OCI-LY7 (cell line): ENCODE results near the gene PLA2G2F. TPM values are rescaled to one million over a fixed set of nuclear protein-coding genes. Genes with fewer than 3 reads are reported as not detected.

ENCODE experiments used
- BruUV-seq: library from RNA; stranded (reverse); fragments of 400-500 nt; replicated peaks from 2 replicates; lab custom pipeline; 2021; lab: Mats Ljungman, UMichigan
- CTCF ChIA-PET: fragments of 300-600 bp; sonication (Branson Sonifier 250); formaldehyde crosslinking; loops from one replicate; lab custom pipeline; 2022; ENCODE audit warnings: antibody characterized with exemption; ENCODE audit not compliant: unreplicated experiment; lab: Charles Lee
- POLR2A ChIA-PET: fragments of 300-600 bp; sonication (Branson Sonifier 250); formaldehyde crosslinking; loops from one replicate; lab custom pipeline; 2022; ENCODE audit warnings: antibody characterized with exemption; lab: Charles Lee
- DNase-seq: peaks from one replicate; pipeline ENCODE4 v3.0.0-alpha.2; 2015; ENCODE audit warnings: low spot score
- H2AFZ ChIP-seq: fragments of 200-600 bp; sonication (generic), shearing (Covaris generic); 2 replicates; pipeline ENCODE4 v1.6.1; 2014; ENCODE audit warnings: mild to moderate bottlenecking, antibody characterized with exemption, low read length, moderate library complexity
- H3K27ac ChIP-seq: fragments of 200-600 bp; sonication (generic); 2 replicates; pipeline ENCODE4 v1.5.1; 2014; ENCODE audit warnings: mixed run types, low read depth, mild to moderate bottlenecking, moderate library complexity, low read length, inconsistent platforms; ENCODE audit not compliant: poor library complexity, severe bottlenecking
- H3K36me3 ChIP-seq: fragments of 200-600 bp; sonication (generic); 2 replicates; pipeline ENCODE4 v1.6.1; 2014; ENCODE audit warnings: mild to moderate bottlenecking, antibody characterized with exemption, low read length, moderate library complexity, mixed read lengths; ENCODE audit not compliant: insufficient read depth
- H3K4me1 ChIP-seq: fragments of 200-600 bp; sonication (generic); 2 replicates; pipeline ENCODE4 v1.5.1; 2014; ENCODE audit warnings: mild to moderate bottlenecking, low read length; ENCODE audit not compliant: insufficient read depth, poor library complexity, severe bottlenecking
- H3K4me2 ChIP-seq: fragments of 200-600 bp; sonication (generic); 2 replicates; pipeline ENCODE4 v1.6.1; 2014; ENCODE audit warnings: mild to moderate bottlenecking, low read length
- H3K4me3 ChIP-seq: fragments of 200-600 bp; sonication (generic); 2 replicates; pipeline ENCODE4 v1.5.1; 2014; ENCODE audit warnings: mild to moderate bottlenecking, low read depth, low read length; ENCODE audit not compliant: poor library complexity, severe bottlenecking
- H3K79me2 ChIP-seq: fragments of 200-600 bp; sonication (generic); 2 replicates; pipeline ENCODE4 v1.6.1; 2016; ENCODE audit warnings: low read depth, mild to moderate bottlenecking, low read length, moderate library complexity, mixed read lengths; ENCODE audit not compliant: insufficient read depth
- H3K9me2 ChIP-seq: fragments of 200-600 bp; sonication (generic); 2 replicates; pipeline ENCODE4 v1.6.1; 2016; ENCODE audit warnings: mild to moderate bottlenecking, low read length, mixed read lengths; ENCODE audit not compliant: insufficient read depth
- H3K9me3 ChIP-seq: fragments of 200-600 bp; sonication (generic); 2 replicates; pipeline ENCODE4 v1.6.1; 2014; ENCODE audit warnings: mild to moderate bottlenecking, mixed run types, low read length, mixed read lengths
- H4K20me1 ChIP-seq: fragments of 200-600 bp; sonication (generic); 2 replicates; pipeline ENCODE4 v1.6.1; 2014; ENCODE audit warnings: mild to moderate bottlenecking, antibody characterized with exemption, low read length, moderate library complexity, mixed read lengths; ENCODE audit not compliant: insufficient read depth
- EZH2phosphoT487 ChIP-seq: fragments of 200-600 bp; sonication (generic); IDR thresholded peaks from 2 replicates; pipeline ENCODE4 v1.6.1; 2018; ENCODE audit warnings: low read depth, borderline replicate concordance, mild to moderate bottlenecking, mixed run types, antibody characterized with exemption, low read length, moderate library complexity, mixed read lengths
- intact Hi-C: fragments of 100-400 bp; cut with micrococcal nuclease; formaldehyde crosslinking; loops from one replicate; pipeline ENCODE4 v1.10.0; 2022; ENCODE audit not compliant: unreplicated experiment
- total RNA-seq, 2 experiments: library from RNA; depleted of rRNA in 1 of 2; stranded (reverse); fragments of >200 nt in 1 of 2; shearing (Covaris generic) in 1 of 2; gene quantifications; 2 replicates each; pipeline ENCODE4 v1.2.3, GENCODE V29; 2014 to 2022
- TF ChIP-seq, protein P1 (sequence below): fragments of 200-600 bp; sonication (generic); conservative IDR thresholded peaks from 2 replicates; pipeline ENCODE4 v1.5.1; 2014; ENCODE audit warnings: mild to moderate bottlenecking, antibody characterized with exemption, low read length, moderate library complexity, mixed read lengths

Gene PLA2G2F
- total RNA-seq, 2 experiments from 2014 or later, result not detected

DNA sequence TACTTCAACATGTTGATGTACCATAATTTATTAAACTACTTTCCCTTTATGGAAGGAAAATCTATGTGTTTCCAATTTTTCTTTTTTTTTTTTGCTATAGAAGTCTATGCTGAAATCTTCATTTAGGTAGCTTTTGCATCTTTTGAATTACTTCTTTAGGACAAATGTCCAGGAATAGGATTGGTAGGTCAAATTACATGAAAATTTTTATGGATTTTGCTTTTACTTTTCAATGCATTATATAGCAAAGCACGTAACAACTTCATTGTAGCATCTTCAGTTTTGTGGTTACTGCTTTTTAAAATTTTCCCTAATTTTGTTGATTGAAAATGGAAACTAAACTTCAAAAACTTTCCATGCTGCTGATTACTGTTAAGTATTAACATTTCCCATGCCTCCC, 59.2 kb downstream of the PLA2G2F start:
- CTCF ChIA-PET, result no interaction called here
- no TSS peak for BruUV-seq

GRCh38 chr1:20198918-20199317, 59.8 kb downstream of the PLA2G2F start:
- no peaks in the 10 kb centered on the region for H3K79me2 ChIP-seq
- DNase-seq, result no peak
- POLR2A ChIA-PET, result interaction anchor here (0.6 kb wide), 1 partner anchor 40 kb away, joined by 3 read pairs; no protein-coding TSS in a partner anchor
- no peaks in the 10 kb centered on the region for H4K20me1 ChIP-seq
- peak overlapping the region; percentile 38; the same call in 1 of the 2 replicates for H2AFZ ChIP-seq
- TF ChIP-seq EZH2phosphoT487, result no peak
- TF ChIP-seq, protein P1, sequence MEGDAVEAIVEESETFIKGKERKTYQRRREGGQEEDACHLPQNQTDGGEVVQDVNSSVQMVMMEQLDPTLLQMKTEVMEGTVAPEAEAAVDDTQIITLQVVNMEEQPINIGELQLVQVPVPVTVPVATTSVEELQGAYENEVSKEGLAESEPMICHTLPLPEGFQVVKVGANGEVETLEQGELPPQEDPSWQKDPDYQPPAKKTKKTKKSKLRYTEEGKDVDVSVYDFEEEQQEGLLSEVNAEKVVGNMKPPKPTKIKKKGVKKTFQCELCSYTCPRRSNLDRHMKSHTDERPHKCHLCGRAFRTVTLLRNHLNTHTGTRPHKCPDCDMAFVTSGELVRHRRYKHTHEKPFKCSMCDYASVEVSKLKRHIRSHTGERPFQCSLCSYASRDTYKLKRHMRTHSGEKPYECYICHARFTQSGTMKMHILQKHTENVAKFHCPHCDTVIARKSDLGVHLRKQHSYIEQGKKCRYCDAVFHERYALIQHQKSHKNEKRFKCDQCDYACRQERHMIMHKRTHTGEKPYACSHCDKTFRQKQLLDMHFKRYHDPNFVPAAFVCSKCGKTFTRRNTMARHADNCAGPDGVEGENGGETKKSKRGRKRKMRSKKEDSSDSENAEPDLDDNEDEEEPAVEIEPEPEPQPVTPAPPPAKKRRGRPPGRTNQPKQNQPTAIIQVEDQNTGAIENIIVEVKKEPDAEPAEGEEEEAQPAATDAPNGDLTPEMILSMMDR, result no peak
- intact Hi-C loops, result no loop called here
- peak overlapping the region; percentile 83 for H3K27ac ChIP-seq
- H3K9me2 ChIP-seq, result no peaks in the 10 kb centered on the region
- peak overlapping the region; percentile 61; the same call in 1 of the 2 replicates for H3K4me2 ChIP-seq
- no peaks in the 10 kb centered on the region for H3K9me3 ChIP-seq
- no peaks in the 10 kb centered on the region for H3K36me3 ChIP-seq
- H3K4me3 ChIP-seq, result no peak overlapping the region
- CTCF ChIA-PET, result no interaction called here
- H3K4me1 ChIP-seq, result peaks cover 72% of the 10 kb centered on the region
- BruUV-seq, result no TSS peak

More for the DNA sequence above, 59.2 kb downstream of the PLA2G2F start:
- H3K79me2 ChIP-seq, result no peaks in the 10 kb centered on the region
- H2AFZ ChIP-seq, result no peak overlapping the region
- intact Hi-C loops, result no loop called here
- POLR2A ChIA-PET, result interaction anchor here (0.6 to 0.7 kb wide), 2 partner anchors 35 to 39 kb away, joined by 3 read pairs; no protein-coding TSS in a partner anchor
- no peak overlapping the region for H3K27ac ChIP-seq
- DNase-seq, result no peak
- TF ChIP-seq, protein P1, result no peak
- TF ChIP-seq EZH2phosphoT487, result no peak
- H3K4me2 ChIP-seq, result no peak overlapping the region
- no peak overlapping the region for H3K4me3 ChIP-seq
- no peaks in the 10 kb centered on the region for H3K9me3 ChIP-seq
- no peaks in the 10 kb centered on the region for H3K36me3 ChIP-seq
- no peaks in the 10 kb centered on the region for H3K9me2 ChIP-seq
- H4K20me1 ChIP-seq, result no peaks in the 10 kb centered on the region
- peaks cover 66% of the 10 kb centered on the region for H3K4me1 ChIP-seq

DNA sequence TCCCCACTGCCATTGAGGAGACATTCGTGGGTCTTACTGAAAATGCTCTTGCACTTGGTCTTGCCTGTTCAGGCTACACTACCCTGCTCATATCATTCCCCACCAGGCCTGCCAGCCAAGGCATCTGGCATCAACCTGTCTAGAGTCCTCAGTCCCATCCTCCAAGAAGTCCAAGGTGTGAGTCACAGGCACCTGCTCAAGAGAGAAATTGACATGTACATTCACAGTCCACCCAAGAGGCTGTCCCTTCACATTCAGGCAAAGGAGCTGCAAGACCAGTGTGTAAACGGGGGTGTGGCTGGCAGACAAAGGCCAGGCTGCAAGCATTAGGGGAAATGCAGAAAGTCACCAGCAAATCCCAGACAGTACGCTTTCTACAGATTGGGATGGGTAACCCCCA, 60.3 kb downstream of the PLA2G2F start:
- POLR2A ChIA-PET, result interaction anchor here (0.7 to 0.9 kb wide), 2 partner anchors 13 to 21 kb away, joined by 3 to 6 read pairs; no protein-coding TSS in a partner anchor
- H3K4me1 ChIP-seq, result peaks cover 71% of the 10 kb centered on the region
- CTCF ChIA-PET, result no interaction called here
- peak overlapping the region; percentile 38; the same call in 1 of the 2 replicates for H2AFZ ChIP-seq
- DNase-seq, result no peak
- H3K79me2 ChIP-seq, result no peaks in the 10 kb centered on the region
- H4K20me1 ChIP-seq, result no peaks in the 10 kb centered on the region
- intact Hi-C loops, result no loop called here
- TF ChIP-seq EZH2phosphoT487, result no peak
- TF ChIP-seq, protein P1, result no peak
- H3K9me2 ChIP-seq, result no peaks in the 10 kb centered on the region
- BruUV-seq, result no TSS peak
- peak overlapping the region; percentile 83 for H3K27ac ChIP-seq
- no peaks in the 10 kb centered on the region for H3K9me3 ChIP-seq
- H3K4me3 ChIP-seq, result peak overlapping the region; percentile 39
- no peaks in the 10 kb centered on the region for H3K36me3 ChIP-seq
- H3K4me2 ChIP-seq, result peak overlapping the region; percentile 61
